HG02678 (cell line): Measurements from ENCODE around the gene RBMY1A1.
"Not testable (repeated sequence)": the region's sequence is repeated elsewhere in the genome, so short reads cannot be mapped to it uniquely, and the experiment has no call there.

Experiments
- ATAC-seq: cut with Tn5 transposase; IDR thresholded peaks from one replicate; pipeline ENCODE4 v1.9.1; 2021; ENCODE audit warnings: mild to moderate bottlenecking, moderate library complexity; ENCODE audit not compliant: unreplicated experiment

RBMY1A1 gene

GRCh38 chrY:21534579-21534978 is at the start of gene RBMY1A1:
RBMY1A1 (plus strand) TSS chrY:21534879; CDS start chrY:21536892, 2,013 bp downstream.
- not testable (repeated sequence) for ATAC-seq

- not testable (repeated sequence) for ATAC-seq
Measured at GRCh38 chrY:21511038-21511437, 23.6 kb upstream of the RBMY1A1 start, which contains the start of gene RBMY1B. RBMY1B (plus strand) TSS chrY:21511338; CDS start chrY:21513351, 2,013 bp downstream.

- peak; percentile 82 for ATAC-seq
Measured at GRCh38 chrY:21559316-21559984, 24.8 kb downstream of the RBMY1A1 start.

GRCh38 chrY:21585449-21585848 is 50.8 kb downstream of the RBMY1A1 start:
- no peak for ATAC-seq

- ATAC-seq, result not testable (repeated sequence)
Measured at GRCh38 chrY:21586454-21586853, 51.8 kb downstream of the RBMY1A1 start.

- ATAC-seq, result no peak
Measured at GRCh38 chrY:21592059-21592458, 57.4 kb downstream of the RBMY1A1 start.

GRCh38 chrY:21596287-21596686 is 61.6 kb downstream of the RBMY1A1 start:
- ATAC-seq, result not testable (repeated sequence)
